NCI-H2227 treated with DMSO at 0.1 percent for 48 hours (cell line): ENCODE measurements around the gene KRT86.

ENCODE experiments used
- DNase-seq: peaks from one replicate; lab custom pipeline; 2025; lab: John Stamatoyannopoulos, UW

Gene KRT86

DNA sequence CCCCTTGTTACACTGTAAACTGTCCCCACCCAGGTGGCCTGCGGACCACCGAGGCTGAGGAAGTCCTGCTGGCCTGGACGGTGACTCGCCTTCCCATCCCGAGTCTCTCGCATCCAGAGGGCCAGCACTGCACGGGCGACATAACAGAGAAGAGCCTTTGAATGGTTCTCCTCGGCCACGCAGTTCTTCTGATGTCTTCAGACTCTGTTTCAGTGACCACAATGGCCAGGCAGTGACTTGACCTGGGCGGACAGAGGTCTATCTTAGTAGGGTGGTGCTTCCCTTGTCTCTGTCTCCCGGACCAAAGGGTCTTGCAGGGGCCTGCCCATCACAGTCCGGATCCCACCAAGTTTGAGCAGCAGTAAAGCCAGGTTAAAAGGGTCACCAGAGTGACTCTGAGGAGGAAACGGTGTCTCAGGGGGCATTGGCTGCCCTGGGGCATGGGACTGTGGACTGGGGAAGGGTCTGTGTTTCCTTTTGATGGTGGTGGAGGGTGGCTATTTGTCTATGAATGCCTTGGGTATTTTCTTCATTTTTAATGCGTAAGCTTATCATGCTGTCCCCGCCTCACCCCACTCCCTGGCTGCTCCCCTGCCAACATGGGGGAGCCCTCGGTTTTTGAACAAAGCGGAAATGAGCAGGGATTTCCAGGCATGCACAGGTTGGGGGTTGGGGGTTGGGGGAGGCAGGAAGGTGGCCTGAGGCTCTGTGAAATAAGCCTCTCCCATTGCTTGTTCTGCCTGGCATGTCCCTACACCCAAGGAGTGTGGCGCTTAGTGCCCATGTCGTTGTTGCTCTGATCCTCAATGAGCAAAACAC, 82.5 kb downstream of the KRT86 start:
- DNase-seq: no peak
